ENCODE measurements around the gene CBX1.

- TF ChIP-seq POLR2A (IDR thresholded peaks at IDR 0.05; ENCODE audit: low read length) (no peak), GATA1 (IDR thresholded peaks at IDR 0.05; ENCODE audit: low read depth, low read length) (no peak)
Observed at GRCh38 chr17:48143629-48144028, 42.4 kb upstream of the CBX1 start.
